Stimulated activated CD8-positive, alpha-beta memory T cell treated with anti-CD3 and anti-CD28 coated beads, Interleukin-12 subunit alpha, Interleukin-12 subunit beta, amount 100 ng/mL, for 1 hour (primary cell): ENCODE results near the gene COL7A1.

Experiments used
- DNase-seq: peaks from one replicate; pipeline ENCODE4 v3.0.0-alpha.2; 2020; ENCODE audit warnings: low read depth

The COL7A1 gene

GRCh38 chr3:48595075-48595525, at the start of gene COL7A1:
COL7A1 (minus strand) TSS chr3:48595329; CDS start chr3:48595159, 170 bp downstream.
- no peak for DNase-seq

GRCh38 chr3:48642605-48643004, 47.5 kb upstream of the COL7A1 start:
- DNase-seq, result no peak

GRCh38 chr3:48641396-48641795, 46.3 kb upstream of the COL7A1 start:
- DNase-seq, result no peak

GRCh38 chr3:48639944-48640606, 44.9 kb upstream of the COL7A1 start:
- DNase-seq, result no peak

- DNase-seq, result no peak
Measured at GRCh38 chr3:48637305-48637704, 42.2 kb upstream of the COL7A1 start.

- DNase-seq, result no peak
Measured at GRCh38 chr3:48636149-48636655, 41.1 kb upstream of the COL7A1 start.

GRCh38 chr3:48635222-48636021, 40.3 kb upstream of the COL7A1 start, which contains the start of gene SLC26A6:
SLC26A6 (minus strand) TSS chr3:48635461; CDS start chr3:48635393, 68 bp downstream.
- DNase-seq, result peak; percentile 87

GRCh38 chr3:48634661-48635221, 39.6 kb upstream of the COL7A1 start:
- no peak for DNase-seq

- no peak for DNase-seq
Measured at GRCh38 chr3:48633743-48634142, 38.6 kb upstream of the COL7A1 start.

- no peak for DNase-seq
Measured at GRCh38 chr3:48633256-48633655, 38.1 kb upstream of the COL7A1 start.

GRCh38 chr3:48631516-48632448, 36.7 kb upstream of the COL7A1 start:
- DNase-seq, result no peak

- no peak for DNase-seq
Measured at GRCh38 chr3:48630833-48631232, 35.7 kb upstream of the COL7A1 start.

GRCh38 chr3:48630407-48630806, 35.3 kb upstream of the COL7A1 start:
- no peak for DNase-seq

GRCh38 chr3:48629894-48630293, 34.8 kb upstream of the COL7A1 start:
- DNase-seq, result no peak

- no peak for DNase-seq
Measured at GRCh38 chr3:48628277-48629017, 33.3 kb upstream of the COL7A1 start.

GRCh38 chr3:48625600-48625999, 30.5 kb upstream of the COL7A1 start:
- no peak for DNase-seq

GRCh38 chr3:48624767-48625166, 29.6 kb upstream of the COL7A1 start:
- no peak for DNase-seq

- DNase-seq, result no peak
Measured at GRCh38 chr3:48623851-48624547, 28.9 kb upstream of the COL7A1 start.

- no peak for DNase-seq
Measured at GRCh38 chr3:48621461-48621869, 26.3 kb upstream of the COL7A1 start, which contains the start of gene TMEM89. TMEM89 (minus strand) TSS chr3:48621769; CDS start chr3:48621756, 13 bp downstream.
